Neural progenitor cell (in vitro differentiated cells): ENCODE results near the gene PRICKLE3. TPM values are rescaled to one million over a fixed set of nuclear protein-coding genes. Genes with fewer than 3 reads are reported as not detected.

Source experiments
- DNase-seq: peaks from one replicate; pipeline ENCODE4 v3.0.0-alpha.2; 2016; ENCODE audit warnings: low spot score
- H2AFZ ChIP-seq: fragments of 200-600 bp; sonication (generic); replicated peaks from 2 replicates; pipeline ENCODE4 v1.6.1; 2016; ENCODE audit warnings: antibody characterized with exemption
- H3F3A ChIP-seq: fragments of 200-600 bp; sonication (generic); 2 replicates; pipeline ENCODE4 v1.6.1; 2016; ENCODE audit warnings: antibody characterized with exemption, low read depth
- H3K27ac ChIP-seq: fragments of 200-600 bp; sonication (generic); 2 replicates; pipeline ENCODE4 v1.5.1; 2016; ENCODE audit warnings: mild to moderate bottlenecking
- H3K27me3 ChIP-seq: fragments of 200-600 bp; sonication (generic); 2 replicates; pipeline ENCODE4 v1.6.1; 2016; ENCODE audit warnings: mild to moderate bottlenecking, moderate library complexity
- H3K36me3 ChIP-seq: fragments of 200-600 bp; sonication (generic); 2 replicates; pipeline ENCODE4 v1.5.1; 2016
- H3K4me1 ChIP-seq: fragments of 200-600 bp; sonication (generic); 2 replicates; pipeline ENCODE4 v1.6.1; 2016; ENCODE audit warnings: mixed run types
- H3K4me2 ChIP-seq: fragments of 200-600 bp; sonication (generic); 2 replicates; pipeline ENCODE4 v1.6.1; 2016
- H3K4me3 ChIP-seq: fragments of 200-600 bp; sonication (generic); 2 replicates; pipeline ENCODE4 v1.5.1; 2016
- H3K79me2 ChIP-seq: fragments of 200-600 bp; sonication (generic); 2 replicates; pipeline ENCODE4 v1.6.1; 2016; ENCODE audit warnings: low read depth
- H3K9ac ChIP-seq: fragments of 200-600 bp; sonication (generic); 2 replicates; pipeline ENCODE4 v1.6.1; 2016
- H3K9me3 ChIP-seq: fragments of 200-600 bp; sonication (generic); 2 replicates; pipeline ENCODE4 v1.5.1; 2016; ENCODE audit warnings: low read depth
- H4K20me1 ChIP-seq: fragments of 200-600 bp; sonication (generic); 2 replicates; pipeline ENCODE4 v1.6.1; 2016; ENCODE audit warnings: low read depth
- H3K27ac Mint-ChIP-seq: 3 replicates; pipeline ENCODE4 v1.8.0; 2021; ENCODE audit warnings: mixed read lengths
- H3K27me3 Mint-ChIP-seq: 2 replicates; pipeline ENCODE4 v1.8.0; 2022; ENCODE audit warnings: low read depth, mild to moderate bottlenecking, inconsistent platforms, moderate library complexity, mixed read lengths; ENCODE audit not compliant: insufficient read depth
- H3K36me3 Mint-ChIP-seq: 3 replicates; pipeline ENCODE4 v1.8.0; 2021; ENCODE audit warnings: mixed read lengths
- H3K4me1 Mint-ChIP-seq: 3 replicates; pipeline ENCODE4 v1.8.0; 2021; ENCODE audit warnings: mixed read lengths
- H3K4me3 Mint-ChIP-seq: 3 replicates; pipeline ENCODE4 v1.8.0; 2021; ENCODE audit warnings: mild to moderate bottlenecking, moderate library complexity, mixed read lengths
- H3K9me3 Mint-ChIP-seq: 3 replicates; pipeline ENCODE4 v1.8.0; 2020; ENCODE audit warnings: mixed read lengths
- EZH2 ChIP-seq: fragments of 200-600 bp; sonication (generic); IDR thresholded peaks from 2 replicates; pipeline ENCODE4 v1.6.1; 2017; ENCODE audit warnings: antibody characterized with exemption, mild to moderate bottlenecking, moderate library complexity
- EZH2phosphoT487 ChIP-seq: fragments of 200-600 bp; sonication (generic); IDR thresholded peaks from 2 replicates; pipeline ENCODE4 v1.6.1; 2017; ENCODE audit warnings: antibody characterized with exemption
- total RNA-seq: library from RNA; depleted of rRNA; stranded (reverse); fragments of >200 nt; gene quantifications from 2 replicates; pipeline ENCODE4 v1.2.3, GENCODE V29; 2015; ENCODE audit warnings: low replicate concordance
- TF ChIP-seq, protein P1 (sequence below): fragments of 200-600 bp; sonication (generic); IDR thresholded peaks from 2 replicates; pipeline ENCODE4 v1.5.1; 2017; ENCODE audit warnings: antibody characterized with exemption, mild to moderate bottlenecking

PRICKLE3 gene
- total RNA-seq, 1 donor from 2014 or later, result 0.28 TPM

DNA sequence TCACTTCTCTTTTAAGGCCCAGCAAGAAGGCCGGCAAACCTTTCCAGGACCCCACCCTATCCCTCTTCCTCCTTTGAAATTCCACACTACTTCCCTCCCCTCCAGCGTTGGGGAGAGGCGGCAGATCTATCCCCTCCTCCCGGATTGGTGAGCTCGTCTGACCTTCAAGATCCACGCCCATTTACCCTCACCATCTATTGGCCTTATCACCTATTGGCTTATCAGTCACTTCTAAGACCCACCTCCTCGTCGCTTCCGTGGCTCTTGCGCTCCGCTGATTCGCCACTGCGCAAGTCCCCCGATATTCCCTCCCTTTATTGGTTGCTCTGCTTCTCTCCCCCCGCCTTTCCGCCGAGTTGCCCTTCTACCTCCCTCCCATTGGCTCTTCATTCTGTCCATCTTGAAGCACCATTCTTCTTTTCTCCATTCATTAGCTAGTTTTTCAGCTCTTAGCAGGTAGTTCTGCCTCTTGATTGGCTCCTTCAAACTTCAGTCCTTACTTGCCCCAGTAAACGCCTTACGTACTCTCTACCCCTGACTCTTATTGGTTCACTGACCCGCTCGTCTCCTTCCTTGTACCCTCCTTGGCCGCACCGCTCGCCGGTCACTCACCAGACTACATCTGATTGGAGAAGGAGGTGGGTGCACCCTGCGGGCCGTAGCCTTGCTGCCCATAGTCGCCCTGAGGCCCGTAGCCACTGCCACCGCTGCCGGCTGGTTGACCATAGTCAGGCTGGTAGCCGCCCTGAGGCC lies 4.8 kb upstream of the PRICKLE3 start:
- DNase-seq, result peak; percentile 96
- H3K4me3 ChIP-seq, result peak overlapping the region; percentile 75
- no peak overlapping the region for H2AFZ ChIP-seq

DNA sequence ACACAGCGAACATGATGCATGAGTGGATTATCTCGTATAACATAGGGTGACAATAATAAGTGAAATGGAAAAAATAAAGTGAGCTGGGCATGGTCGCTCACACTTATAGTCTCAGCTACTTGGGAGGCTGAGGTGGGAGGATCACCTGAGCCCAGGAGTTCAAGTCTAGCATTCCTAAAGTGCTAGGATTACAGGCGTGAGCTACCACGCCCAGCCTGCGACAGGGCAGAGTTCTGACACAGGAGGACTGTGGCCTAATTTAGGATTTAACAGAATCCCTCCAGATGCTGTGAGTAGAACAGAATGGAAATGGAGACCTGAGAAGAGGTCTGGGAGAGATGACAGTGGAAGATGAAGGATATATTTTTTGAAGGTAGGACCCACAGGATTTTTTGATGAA lies 3.4 kb upstream of the PRICKLE3 start:
- Mint-ChIP-seq H3K27ac (no peak overlapping the region), H3K4me3 (peak overlapping the region; percentile 50), H3K4me1 (peaks cover 29% of the 10 kb centered on the region), H3K27me3 (peaks cover 3% of the 10 kb centered on the region), H3K9me3 (peaks cover 18% of the 10 kb centered on the region), H3K36me3 (no peaks in the 10 kb centered on the region)
- Histone ChIP-seq H3K4me2 (no peak overlapping the region), H3K4me3 (no peak overlapping the region), H3K4me1 (no peaks in the 10 kb centered on the region), H3K9ac (no peak overlapping the region), H3K27ac (no peak overlapping the region), H3K27me3 (no peaks in the 10 kb centered on the region), H4K20me1 (no peaks in the 10 kb centered on the region), H3K79me2 (no peaks in the 10 kb centered on the region), H3F3A (peaks cover 26% of the 10 kb centered on the region), H2AFZ (no peak overlapping the region), H3K36me3 (no peaks in the 10 kb centered on the region), H3K9me3 (no peaks in the 10 kb centered on the region)
- no peak for DNase-seq
- TF ChIP-seq EZH2 (no peak), EZH2phosphoT487 (no peak)

More for the DNA sequence above, 4.8 kb upstream of the PRICKLE3 start:
- Histone ChIP-seq H3K79me2 (no peaks in the 10 kb centered on the region), H4K20me1 (no peaks in the 10 kb centered on the region), H3K4me1 (no peaks in the 10 kb centered on the region), H3K9me3 (no peaks in the 10 kb centered on the region), H3K9ac (peak overlapping the region; percentile 46), H3F3A (peaks cover 19% of the 10 kb centered on the region), H3K27me3 (no peaks in the 10 kb centered on the region), H3K36me3 (no peaks in the 10 kb centered on the region), H3K27ac (peak overlapping the region; percentile 90), H3K4me2 (peak overlapping the region; percentile 78)
- H3K4me3 Mint-ChIP-seq, result peak overlapping the region; percentile 85
- no peak for TF ChIP-seq EZH2phosphoT487
- TF ChIP-seq EZH2, result no peak
- TF ChIP-seq, protein P1, sequence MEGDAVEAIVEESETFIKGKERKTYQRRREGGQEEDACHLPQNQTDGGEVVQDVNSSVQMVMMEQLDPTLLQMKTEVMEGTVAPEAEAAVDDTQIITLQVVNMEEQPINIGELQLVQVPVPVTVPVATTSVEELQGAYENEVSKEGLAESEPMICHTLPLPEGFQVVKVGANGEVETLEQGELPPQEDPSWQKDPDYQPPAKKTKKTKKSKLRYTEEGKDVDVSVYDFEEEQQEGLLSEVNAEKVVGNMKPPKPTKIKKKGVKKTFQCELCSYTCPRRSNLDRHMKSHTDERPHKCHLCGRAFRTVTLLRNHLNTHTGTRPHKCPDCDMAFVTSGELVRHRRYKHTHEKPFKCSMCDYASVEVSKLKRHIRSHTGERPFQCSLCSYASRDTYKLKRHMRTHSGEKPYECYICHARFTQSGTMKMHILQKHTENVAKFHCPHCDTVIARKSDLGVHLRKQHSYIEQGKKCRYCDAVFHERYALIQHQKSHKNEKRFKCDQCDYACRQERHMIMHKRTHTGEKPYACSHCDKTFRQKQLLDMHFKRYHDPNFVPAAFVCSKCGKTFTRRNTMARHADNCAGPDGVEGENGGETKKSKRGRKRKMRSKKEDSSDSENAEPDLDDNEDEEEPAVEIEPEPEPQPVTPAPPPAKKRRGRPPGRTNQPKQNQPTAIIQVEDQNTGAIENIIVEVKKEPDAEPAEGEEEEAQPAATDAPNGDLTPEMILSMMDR, result no peak
- H3K9me3 Mint-ChIP-seq, result peaks cover 15% of the 10 kb centered on the region
- peaks cover 3% of the 10 kb centered on the region for H3K27me3 Mint-ChIP-seq
- H3K4me1 Mint-ChIP-seq, result peaks cover 22% of the 10 kb centered on the region
- peak overlapping the region; percentile 58 for H3K27ac Mint-ChIP-seq
- no peaks in the 10 kb centered on the region for H3K36me3 Mint-ChIP-seq

DNA sequence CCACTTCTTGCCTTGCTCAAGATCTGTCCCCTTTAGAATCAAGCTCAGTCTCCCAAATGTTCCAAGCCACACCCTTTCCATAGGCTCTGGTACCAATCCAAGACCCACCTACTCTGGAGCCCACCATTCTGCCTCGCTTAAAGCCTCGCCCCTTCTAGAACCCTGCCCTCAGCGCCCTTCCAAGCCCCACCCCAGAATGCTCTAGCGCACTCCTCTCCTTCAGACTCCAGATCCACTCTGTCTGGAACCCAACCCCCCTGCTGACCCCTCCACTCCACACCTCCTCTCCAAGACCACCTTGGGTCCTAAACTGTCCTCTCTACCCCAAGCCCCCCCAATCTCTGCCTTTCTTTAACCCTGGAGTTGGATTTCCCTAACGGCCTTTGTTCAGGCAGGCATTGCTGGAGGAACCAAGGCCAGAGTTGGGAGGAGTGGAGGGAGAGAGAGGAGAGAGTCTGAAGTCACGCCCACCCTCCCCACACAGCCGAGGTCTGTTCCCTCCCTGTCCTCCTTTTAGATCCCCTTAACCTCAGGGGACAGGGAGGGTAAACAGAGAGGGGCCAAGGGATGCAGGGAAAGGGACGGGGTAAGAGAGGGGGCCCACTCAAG lies 2.4 kb upstream of the PRICKLE3 start:
- H3K79me2 ChIP-seq, result no peaks in the 10 kb centered on the region

More for the DNA sequence above, 2.4 kb upstream of the PRICKLE3 start:
- no peak overlapping the region for H3K27ac ChIP-seq
- Mint-ChIP-seq H3K27ac (no peak overlapping the region), H3K36me3 (no peaks in the 10 kb centered on the region), H3K4me1 (peaks cover 30% of the 10 kb centered on the region), H3K4me3 (no peak overlapping the region), H3K27me3 (peaks cover 5% of the 10 kb centered on the region), H3K9me3 (peaks cover 13% of the 10 kb centered on the region)
- H3K36me3 ChIP-seq, result no peaks in the 10 kb centered on the region
- DNase-seq, result no peak
- H3K9me3 ChIP-seq, result no peaks in the 10 kb centered on the region
- TF ChIP-seq, protein P1, result no peak
- TF ChIP-seq EZH2 (no peak), EZH2phosphoT487 (no peak)
- H3K27me3 ChIP-seq, result no peaks in the 10 kb centered on the region
- no peaks in the 10 kb centered on the region for H3K4me1 ChIP-seq
- no peak overlapping the region for H3K9ac ChIP-seq
- peaks cover 33% of the 10 kb centered on the region for H3F3A ChIP-seq
- no peak overlapping the region for H2AFZ ChIP-seq
- no peaks in the 10 kb centered on the region for H4K20me1 ChIP-seq
- no peak overlapping the region for H3K4me3 ChIP-seq
- H3K4me2 ChIP-seq, result no peak overlapping the region
